ENCODE measurements around the gene TAMM41. TPM values are rescaled to one million over a fixed set of nuclear protein-coding genes. Genes with fewer than 3 reads are reported as not detected.
"Not testable (repeated sequence)": the region's sequence is repeated elsewhere in the genome, so short reads cannot be mapped to it uniquely, and the experiment has no call there.

TAMM41 gene
- total RNA-seq, 3 donors from 2014 or later = 6.7 to 16.8 (median 14.7) TPM

- intact Hi-C loops (cut with DNase I; ENCODE audit: low total_unique reads) = no loop called here
- Histone ChIP-seq H3K4me1 (peaks cover 0 to 6% of the 10 kb centered on the region in 2 donors), H3K36me3 (no peaks in the 10 kb centered on the region), H3K27me3 (no peaks in the 10 kb centered on the region), H3K9me3 (no peaks in the 10 kb centered on the region), H3K4me3 (no peak overlapping the region), H3K27ac (peak overlapping the region; percentile 41 to 73)
- peak; percentile 58 to 62 for DNase-seq (ENCODE audit: low spot score in 2 of 2)
- TF ChIP-seq POLR2A (IDR thresholded peaks at IDR 0.05) (no peak), POLR2AphosphoS5 (IDR thresholded peaks at IDR 0.05) (peak in 1 of 3 donors; percentile 30), CTCF (IDR thresholded peaks at IDR 0.05) (peak in 2 of 3 donors; percentile 21 to 45)
Measured at GRCh38 chr3:11774296-11774877, 72.3 kb downstream of the TAMM41 start.

- DNase-seq (ENCODE audit: low spot score in 2 of 2); H3K4me3 ChIP-seq; H3K36me3 ChIP-seq; H3K27me3 ChIP-seq; H3K9me3 ChIP-seq; intact Hi-C loops (cut with DNase I; ENCODE audit: low total_unique reads); H3K4me1 ChIP-seq: not testable (repeated sequence)
- peak overlapping the region in 1 of 2 donors; percentile 98 for H3K27ac ChIP-seq
Measured at GRCh38 chr3:11771931-11772330, 74.8 kb downstream of the TAMM41 start.

GRCh38 chr3:11770477-11771391, 76.0 kb downstream of the TAMM41 start:
- intact Hi-C loops (cut with DNase I; ENCODE audit: low total_unique reads) = no loop called here
- peak; percentile 89 to 98 for DNase-seq (ENCODE audit: low spot score in 2 of 2)
- Histone ChIP-seq H3K9me3 (no peaks in the 10 kb centered on the region), H3K4me3 (peak overlapping the region in 2 of 3 donors; percentile 36 to 40), H3K36me3 (no peaks in the 10 kb centered on the region), H3K4me1 (peaks cover 0 to 6% of the 10 kb centered on the region in 2 donors), H3K27me3 (no peaks in the 10 kb centered on the region), H3K27ac (peak overlapping the region; percentile 91 to 98)
- TF ChIP-seq POLR2AphosphoS5 (IDR thresholded peaks at IDR 0.05) = peak in 1 of 3 donors; percentile 90
- no peak for TF ChIP-seq CTCF (IDR thresholded peaks at IDR 0.05)
- no peak for TF ChIP-seq POLR2A (IDR thresholded peaks at IDR 0.05)

- TF ChIP-seq POLR2A (IDR thresholded peaks at IDR 0.05) (no peak), CTCF (IDR thresholded peaks at IDR 0.05) (peak in 1 of 3 donors; percentile 13), POLR2AphosphoS5 (IDR thresholded peaks at IDR 0.05) (no peak)
- Histone ChIP-seq H3K9me3 (no peaks in the 10 kb centered on the region), H3K27ac (peak overlapping the region; percentile 91 to 98), H3K27me3 (no peaks in the 10 kb centered on the region), H3K4me3 (peak overlapping the region in 2 of 3 donors; percentile 36 to 40), H3K4me1 (peaks cover 0 to 6% of the 10 kb centered on the region in 2 donors), H3K36me3 (no peaks in the 10 kb centered on the region)
- DNase-seq (ENCODE audit: low spot score in 2 of 2) = no peak
- intact Hi-C loops (cut with DNase I; ENCODE audit: low total_unique reads) = no loop called here
Measured at GRCh38 chr3:11769704-11770476, 76.8 kb downstream of the TAMM41 start.

- Histone ChIP-seq H3K4me1 (peaks cover 0 to 6% of the 10 kb centered on the region in 2 donors), H3K27ac (peak overlapping the region in 1 of 2 donors; percentile 98), H3K9me3 (no peaks in the 10 kb centered on the region), H3K4me3 (no peak overlapping the region), H3K27me3 (no peaks in the 10 kb centered on the region), H3K36me3 (no peaks in the 10 kb centered on the region)
- TF ChIP-seq POLR2A (IDR thresholded peaks at IDR 0.05) (no peak), POLR2AphosphoS5 (IDR thresholded peaks at IDR 0.05) (no peak), CTCF (IDR thresholded peaks at IDR 0.05) (no peak)
- no peak for DNase-seq (ENCODE audit: low spot score in 2 of 2)
- intact Hi-C loops (cut with DNase I; ENCODE audit: low total_unique reads) = no loop called here
Measured at GRCh38 chr3:11768604-11769003, 78.1 kb downstream of the TAMM41 start.

All from breast epithelium (tissue), 4 donors.